ENCODE measurements around the gene SLC26A4.
"Not testable (repeated sequence)": the region's sequence is repeated elsewhere in the genome, so short reads cannot be mapped to it uniquely, and the experiment has no call there.

SLC26A4 gene

GRCh38 chr7:107660381-107661080 lies at the start of gene SLC26A4:
SLC26A4 (plus strand) TSS chr7:107660828; CDS start chr7:107661642, 814 bp downstream.
- no peak for DNase-seq

- no peak for DNase-seq
These were observed 47.2 kb upstream of the SLC26A4 start for GRCh38 chr7:107613439-107613838.

DNA sequence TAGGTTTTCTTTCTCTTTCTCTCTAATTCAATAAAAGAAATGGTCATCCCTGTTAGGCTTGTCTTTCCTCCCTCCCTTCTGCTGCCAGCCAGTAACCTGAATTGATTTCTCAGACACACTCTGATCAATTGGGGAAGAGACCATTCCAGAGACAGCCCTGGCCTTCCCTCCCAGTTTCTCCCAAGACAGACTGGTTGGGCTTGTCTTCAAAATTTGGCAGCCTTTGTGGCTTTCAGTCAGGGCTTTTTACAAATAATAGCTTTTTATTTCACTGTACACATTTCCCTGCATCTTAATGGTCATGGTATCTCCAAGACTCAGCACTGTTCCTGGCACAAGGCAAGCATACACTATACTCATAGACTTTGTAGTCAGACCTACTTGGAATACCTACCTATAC lies 46.7 kb upstream of the SLC26A4 start:
- DNase-seq, result no peak

DNA sequence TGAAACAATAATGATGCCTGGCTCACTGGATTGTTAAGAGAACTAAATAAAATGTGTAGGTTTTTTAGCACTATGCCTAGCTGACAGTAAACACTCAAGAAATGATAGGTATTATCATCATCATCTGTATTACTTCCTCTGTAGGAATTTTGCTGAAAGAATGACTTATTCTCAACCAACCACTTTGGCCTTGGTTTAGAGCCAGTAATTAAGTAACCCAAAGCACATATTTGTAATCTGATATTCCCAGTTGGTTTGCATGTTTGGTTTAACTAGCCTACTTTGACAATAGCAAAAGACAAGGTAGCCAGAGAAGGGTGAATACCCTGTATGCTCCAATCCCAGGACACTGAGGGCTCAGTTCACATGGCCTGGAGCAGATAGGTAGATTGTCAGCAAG lies 46.2 kb upstream of the SLC26A4 start:
- no peak for DNase-seq

- no peak for DNase-seq
These were observed 44.5 kb upstream of the SLC26A4 start for GRCh38 chr7:107615910-107616680.

DNA sequence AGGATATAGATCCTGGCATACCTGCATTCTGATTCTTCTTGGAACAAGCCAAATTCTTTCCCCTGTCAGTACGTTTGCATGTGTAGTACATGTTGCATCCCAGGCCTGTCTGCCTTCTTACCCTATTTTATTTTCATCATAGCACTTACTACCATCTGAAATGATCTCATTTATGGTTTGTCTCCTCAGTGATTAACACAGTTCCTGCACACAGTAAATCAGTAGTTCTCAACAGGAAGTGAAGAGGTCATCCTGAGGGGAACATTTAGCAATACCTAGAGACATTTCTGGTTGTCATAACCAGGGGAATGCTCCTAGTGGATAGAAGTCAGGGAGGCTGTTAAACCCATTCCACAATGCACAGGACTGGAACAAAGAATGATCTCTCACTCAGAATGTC lies 38.2 kb upstream of the SLC26A4 start:
- no peak for DNase-seq

GRCh38 chr7:107622894-107623293 lies 37.7 kb upstream of the SLC26A4 start:
- DNase-seq, result no peak

DNA sequence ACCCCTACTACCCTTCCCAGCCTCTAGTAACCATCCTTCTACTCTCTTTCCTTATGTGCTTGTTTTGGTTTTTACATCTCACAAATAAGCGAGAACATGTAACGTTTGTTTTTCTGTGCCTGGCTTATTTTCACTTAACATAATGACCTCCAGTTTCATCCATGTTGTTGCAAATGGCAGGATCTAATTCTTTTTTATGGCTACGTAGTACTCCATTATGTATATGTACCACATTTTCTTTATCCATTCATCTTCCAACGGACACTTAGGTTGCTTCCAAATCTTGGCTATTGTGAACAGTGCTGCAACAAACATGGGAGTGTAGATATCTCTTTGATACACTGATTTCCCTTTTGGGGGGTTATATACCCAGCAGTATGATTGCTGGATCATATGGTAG lies 33.6 kb upstream of the SLC26A4 start:
- DNase-seq, result no peak

GRCh38 chr7:107628461-107629064 lies 32.1 kb upstream of the SLC26A4 start:
- no peak for DNase-seq

GRCh38 chr7:107630342-107630741 lies 30.3 kb upstream of the SLC26A4 start:
- no peak for DNase-seq

- no peak for DNase-seq
These were observed 28.8 kb upstream of the SLC26A4 start for GRCh38 chr7:107631588-107632491.

DNA sequence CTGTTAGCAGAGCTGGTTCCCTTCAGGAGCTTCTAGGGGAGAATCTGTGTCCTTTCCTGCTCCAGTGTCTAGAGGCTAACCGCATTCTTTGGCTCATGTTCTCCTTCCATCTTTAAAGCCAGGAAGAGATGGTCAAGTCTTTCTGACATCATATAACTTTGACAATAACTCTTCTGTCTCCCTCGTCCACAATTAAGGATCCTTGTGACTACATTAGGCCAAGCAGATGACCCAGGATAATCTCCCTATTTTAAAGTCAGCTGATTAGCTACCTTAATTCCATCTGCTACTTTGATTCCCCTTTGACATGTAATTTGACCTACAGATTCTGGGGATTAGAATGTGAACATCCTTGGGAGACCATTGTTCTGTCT lies 28.1 kb upstream of the SLC26A4 start:
- DNase-seq, result no peak

DNA sequence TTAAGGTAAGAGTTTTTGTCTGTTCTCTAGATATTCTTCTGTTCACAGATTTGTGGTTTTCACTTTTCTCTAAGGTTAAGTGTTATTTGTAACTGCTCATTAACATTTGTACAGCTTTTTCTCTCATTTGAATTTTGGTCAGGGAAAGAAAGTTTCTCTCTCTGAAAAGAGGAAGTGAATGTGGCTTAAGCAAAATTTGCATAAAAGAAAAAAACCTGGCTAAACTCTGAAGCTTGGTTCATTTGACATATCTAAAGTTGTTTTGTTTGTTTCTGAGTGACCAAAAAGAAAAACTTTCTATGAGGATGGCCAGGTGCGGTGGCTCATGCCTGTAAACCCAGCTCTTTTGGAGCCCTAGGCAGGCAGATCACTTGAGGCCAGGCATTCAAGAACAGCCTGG lies 22.0 kb upstream of the SLC26A4 start:
- no peak for DNase-seq

DNA sequence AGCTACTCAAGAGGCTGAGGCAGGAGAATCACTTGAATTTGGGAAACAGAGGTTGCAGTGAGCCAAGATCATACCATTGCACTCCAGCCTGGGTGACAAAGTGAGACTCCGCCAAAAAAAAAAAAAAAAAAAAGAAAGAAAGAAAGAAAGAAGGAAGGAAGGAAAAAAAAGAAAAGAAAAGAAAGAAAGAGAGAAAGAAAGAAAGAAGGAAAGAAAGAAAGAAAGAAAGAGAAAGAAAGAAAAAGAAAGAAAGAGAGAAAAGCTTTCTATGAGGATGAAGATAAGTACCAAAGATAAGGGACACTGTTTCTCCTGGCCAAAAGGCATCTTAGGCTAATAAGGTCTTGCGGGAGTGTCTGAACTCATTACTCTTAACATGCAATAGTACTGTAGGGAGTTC lies 21.6 kb upstream of the SLC26A4 start:
- not testable (repeated sequence) for DNase-seq

- no peak for DNase-seq
These were observed 19.0 kb upstream of the SLC26A4 start for GRCh38 chr7:107641676-107642075.

DNA sequence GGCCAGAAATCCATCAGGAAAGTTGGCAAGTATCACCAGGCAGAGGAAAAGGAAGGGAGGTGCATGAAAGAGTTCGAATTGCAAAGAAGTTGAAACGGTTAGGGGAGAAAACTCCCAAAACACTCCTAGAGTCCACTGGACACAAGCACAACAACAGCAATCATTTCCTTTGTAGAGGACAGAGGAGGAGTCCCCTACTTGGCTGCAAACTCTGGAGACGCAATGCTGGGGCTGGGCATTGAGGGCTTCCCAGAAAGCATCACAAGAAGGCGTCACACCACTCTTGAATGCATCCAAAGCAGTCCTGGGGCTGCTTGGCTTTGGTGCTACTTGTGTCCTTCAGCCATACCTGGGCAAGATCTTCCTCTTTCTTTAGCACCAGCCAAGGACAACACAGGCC lies 18.1 kb upstream of the SLC26A4 start:
- no peak for DNase-seq

- no peak for DNase-seq
These were observed 17.2 kb upstream of the SLC26A4 start for GRCh38 chr7:107643407-107643806.

DNA sequence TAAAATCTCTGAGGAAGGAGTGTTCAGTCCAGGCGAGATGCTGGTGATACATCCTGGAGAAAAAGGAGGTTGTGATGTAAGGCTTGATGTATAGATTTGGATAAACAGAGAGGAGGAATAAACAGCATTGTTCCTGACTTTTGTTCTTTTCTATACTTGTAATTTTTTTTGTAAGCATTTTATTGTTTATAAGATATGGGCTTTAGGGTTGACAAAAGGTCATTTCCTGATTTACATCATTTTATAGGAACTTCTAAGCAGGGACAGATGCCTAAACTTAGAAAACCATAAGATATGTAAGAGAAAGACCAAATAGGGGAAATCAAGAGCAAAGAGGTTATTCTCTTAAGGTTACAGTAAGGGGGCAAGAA lies 16.7 kb upstream of the SLC26A4 start:
- DNase-seq, result no peak

GRCh38 chr7:107644309-107644974 lies 16.2 kb upstream of the SLC26A4 start:
- DNase-seq, result no peak

GRCh38 chr7:107652642-107653041 lies 8.0 kb upstream of the SLC26A4 start:
- no peak for DNase-seq

- DNase-seq, result no peak
These were observed 2.2 kb upstream of the SLC26A4 start for GRCh38 chr7:107658467-107658866.

- no peak for DNase-seq
These were observed 962 bp upstream of the SLC26A4 start for GRCh38 chr7:107659666-107660065.
